Measurements from ENCODE around the gene ALG1.
"Not testable (repeated sequence)": the region's sequence is repeated elsewhere in the genome, so short reads cannot be mapped to it uniquely, and the experiment has no call there.

ALG1 gene

DNA sequence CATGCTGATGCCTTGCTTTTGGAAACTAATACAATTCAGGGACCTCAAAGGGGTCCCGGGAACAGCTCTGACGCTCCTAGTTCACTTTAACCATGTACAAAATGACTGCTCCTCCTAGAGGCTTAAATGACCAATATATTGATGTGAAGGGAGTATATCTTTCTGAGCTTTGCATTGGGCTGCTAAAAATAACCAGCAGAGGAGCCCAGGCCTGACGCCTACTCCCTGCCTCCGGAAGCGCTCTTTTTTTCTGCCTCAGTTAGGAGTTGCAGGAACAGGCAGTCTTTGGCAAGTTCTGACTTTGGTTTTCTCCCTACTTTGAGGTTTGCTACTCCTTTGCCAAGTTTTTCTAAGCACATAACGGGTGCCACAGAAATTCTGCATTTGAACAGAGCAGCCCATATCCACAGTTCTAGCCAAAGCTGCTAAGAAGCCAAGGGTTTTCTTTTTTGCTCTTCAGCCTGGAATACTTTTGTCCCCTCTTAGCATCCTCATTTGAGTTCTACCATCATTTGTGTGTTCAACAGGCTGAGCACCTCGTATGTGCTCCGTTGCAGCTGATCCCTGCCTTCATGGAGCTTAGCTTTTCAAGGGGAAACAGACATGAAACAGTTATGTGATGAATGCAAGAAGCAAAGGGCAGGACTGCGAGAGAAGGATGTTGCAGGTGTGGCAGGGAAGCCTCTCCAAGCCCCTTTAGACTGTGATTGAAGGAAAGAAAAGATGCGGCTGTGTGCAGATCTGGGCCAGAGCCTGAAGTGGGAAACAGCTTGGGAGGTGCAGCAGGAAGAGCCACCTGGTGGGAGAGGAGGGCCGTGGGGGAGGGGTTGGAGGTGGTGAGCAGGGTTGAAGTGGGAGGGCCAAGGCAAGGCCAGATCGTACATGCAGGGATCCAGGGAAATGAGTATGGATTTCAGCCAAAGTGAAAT is 35.2 kb upstream of the ALG1 start:
- H3K9me3 Mint-ChIP-seq, result no peaks in the 10 kb centered on the region
- peaks cover 22% of the 10 kb centered on the region for H3K4me1 Mint-ChIP-seq (ENCODE audit: low read depth)
- no peak overlapping the region for H3K4me3 Mint-ChIP-seq
- no peaks in the 10 kb centered on the region for H3K27me3 Mint-ChIP-seq
- H3K36me3 Mint-ChIP-seq (ENCODE audit: low read depth), result no peaks in the 10 kb centered on the region
- no peak overlapping the region for H3K27ac Mint-ChIP-seq
- no peak for DNase-seq

DNA sequence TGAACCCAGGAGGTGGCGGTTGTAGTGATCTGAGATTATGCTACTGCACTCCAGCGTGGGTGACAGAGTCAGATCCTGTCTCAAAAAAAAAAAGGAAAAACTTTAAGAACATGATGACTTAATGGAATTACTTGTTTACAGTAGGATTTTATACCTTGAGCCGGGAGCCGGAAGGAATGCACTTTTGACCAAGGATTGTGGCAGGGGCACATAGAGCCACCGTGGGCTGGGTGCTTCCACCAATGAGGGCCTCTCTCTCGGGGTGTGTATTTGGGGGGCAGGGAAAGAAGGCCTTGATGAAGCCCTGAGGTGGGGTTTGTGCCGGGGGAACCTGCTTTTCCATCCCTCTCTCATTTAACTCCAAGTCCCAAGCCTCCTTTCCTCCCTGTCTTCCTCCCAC is 31.2 kb upstream of the ALG1 start:
- no peaks in the 10 kb centered on the region for H3K9me3 Mint-ChIP-seq
- H3K36me3 Mint-ChIP-seq (ENCODE audit: low read depth), result no peaks in the 10 kb centered on the region
- no peak for DNase-seq
- H3K27ac Mint-ChIP-seq, result no peak overlapping the region
- H3K4me1 Mint-ChIP-seq (ENCODE audit: low read depth), result no peaks in the 10 kb centered on the region
- no peak overlapping the region for H3K4me3 Mint-ChIP-seq
- H3K27me3 Mint-ChIP-seq, result no peaks in the 10 kb centered on the region

DNA sequence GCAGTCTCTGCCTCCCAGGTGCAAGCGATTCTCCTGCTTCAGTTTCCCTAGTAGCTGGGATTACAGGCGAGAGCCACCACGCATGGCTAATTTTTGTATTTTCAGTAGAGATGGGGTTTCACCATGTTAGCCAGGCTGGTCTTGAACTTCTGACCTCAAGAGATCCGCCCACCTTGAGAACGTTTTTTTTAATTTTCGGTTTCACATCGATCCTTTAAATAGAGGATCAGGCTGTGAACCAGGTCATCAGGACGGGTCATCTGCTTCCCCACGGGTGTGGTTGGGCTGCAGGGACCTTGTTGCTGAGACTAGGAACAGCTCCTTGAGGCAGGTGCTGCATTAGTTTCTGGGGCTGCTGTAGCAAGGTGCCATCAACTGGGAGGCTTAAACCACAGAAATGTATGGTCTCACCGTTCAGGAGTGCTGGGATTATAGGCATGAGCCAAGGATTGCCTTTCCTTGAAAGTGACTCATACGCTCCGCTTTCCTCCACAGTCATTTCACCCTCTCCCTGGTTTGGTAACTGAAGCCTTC is 30.0 kb upstream of the ALG1 start:
- H3K4me1 Mint-ChIP-seq (ENCODE audit: low read depth), result no peaks in the 10 kb centered on the region
- no peak for DNase-seq
- no peaks in the 10 kb centered on the region for H3K27me3 Mint-ChIP-seq
- H3K9me3 Mint-ChIP-seq, result no peaks in the 10 kb centered on the region
- H3K27ac Mint-ChIP-seq, result no peak overlapping the region
- no peak overlapping the region for H3K4me3 Mint-ChIP-seq
- no peaks in the 10 kb centered on the region for H3K36me3 Mint-ChIP-seq (ENCODE audit: low read depth)

DNA sequence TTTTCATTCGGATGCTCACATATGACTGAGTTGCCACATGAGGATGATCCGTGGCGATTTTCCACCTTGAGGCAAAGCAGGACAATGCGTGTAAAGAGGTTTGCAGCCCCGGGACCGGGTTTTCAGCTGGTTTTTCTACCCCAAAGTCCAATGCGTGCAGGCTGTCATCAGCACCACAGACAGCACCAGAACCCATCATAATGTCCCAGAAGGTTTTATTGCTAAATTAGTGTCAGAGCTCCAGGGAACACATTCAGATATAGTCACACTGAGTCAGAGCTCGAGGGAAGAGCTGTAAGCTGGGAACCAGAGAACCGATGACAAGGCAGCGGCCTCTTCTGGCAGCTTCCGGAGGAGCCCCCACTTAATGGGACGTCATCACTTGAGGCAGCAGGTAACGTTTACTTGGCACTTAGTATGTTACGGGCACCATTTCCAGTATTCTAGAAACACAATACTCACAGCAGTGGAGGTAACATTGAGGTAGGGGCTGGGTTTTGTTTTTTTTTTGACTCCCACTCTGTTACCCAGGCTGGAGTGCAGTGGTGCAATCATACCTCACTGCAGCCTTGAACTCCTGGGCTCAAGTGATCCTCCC is 29.0 kb upstream of the ALG1 start:
- Mint-ChIP-seq H3K4me3 (no peak overlapping the region), H3K27ac (no peak overlapping the region), H3K27me3 (no peaks in the 10 kb centered on the region), H3K9me3 (no peaks in the 10 kb centered on the region), H3K36me3 (ENCODE audit: low read depth) (no peaks in the 10 kb centered on the region), H3K4me1 (ENCODE audit: low read depth) (no peaks in the 10 kb centered on the region)
- no peak for DNase-seq

DNA sequence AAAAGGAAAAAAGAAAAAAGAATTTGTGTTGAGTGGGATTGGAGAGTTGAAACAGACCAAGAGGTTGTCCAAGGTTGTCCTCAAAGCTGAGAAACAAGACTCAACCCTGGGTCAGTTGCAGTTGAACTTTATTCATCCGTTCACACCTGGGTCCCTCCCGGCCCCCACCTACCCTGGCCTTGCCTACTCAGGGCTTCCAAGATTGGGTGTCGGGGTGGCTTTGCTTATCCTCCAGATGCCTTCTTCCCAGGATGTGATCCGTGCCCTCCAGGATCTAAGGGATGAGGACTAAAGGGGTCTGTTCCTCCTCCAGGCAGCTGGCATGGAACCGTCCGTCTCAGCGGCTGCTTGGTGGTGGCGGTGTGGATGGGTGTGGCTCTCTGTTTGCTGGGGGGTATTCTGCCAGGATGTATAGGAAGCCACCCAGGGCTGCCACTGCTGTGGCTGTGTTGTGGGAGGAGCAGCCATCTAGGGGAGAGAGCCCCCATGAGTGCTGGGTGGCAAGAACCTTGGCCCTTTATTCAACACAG is 27.6 kb upstream of the ALG1 start:
- no peaks in the 10 kb centered on the region for H3K36me3 Mint-ChIP-seq (ENCODE audit: low read depth)
- no peak overlapping the region for H3K4me3 Mint-ChIP-seq
- H3K27ac Mint-ChIP-seq, result no peak overlapping the region
- no peaks in the 10 kb centered on the region for H3K27me3 Mint-ChIP-seq
- no peak for DNase-seq
- no peaks in the 10 kb centered on the region for H3K9me3 Mint-ChIP-seq
- no peaks in the 10 kb centered on the region for H3K4me1 Mint-ChIP-seq (ENCODE audit: low read depth)

DNA sequence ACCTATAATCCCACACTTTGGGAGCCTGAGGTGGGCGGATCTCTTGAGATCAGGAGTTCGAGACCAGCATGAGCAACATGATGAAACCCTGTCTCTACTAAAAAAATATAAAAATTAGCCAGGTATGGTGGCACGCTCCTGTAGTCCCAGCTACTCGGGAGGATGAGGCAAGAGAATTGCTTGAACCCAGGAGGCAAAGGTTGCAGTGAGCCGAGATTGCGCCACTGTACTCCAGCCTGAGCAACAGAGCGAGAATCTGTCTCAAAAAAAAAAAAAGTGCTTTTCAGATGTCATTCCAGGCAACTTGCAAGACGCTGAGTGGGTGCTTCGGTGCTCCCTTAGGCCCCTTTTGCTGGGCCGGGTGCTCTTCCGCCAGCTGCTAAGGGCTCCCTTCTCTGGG is 27.1 kb upstream of the ALG1 start:
- H3K36me3 Mint-ChIP-seq (ENCODE audit: low read depth); H3K27me3 Mint-ChIP-seq; H3K4me1 Mint-ChIP-seq (ENCODE audit: low read depth); DNase-seq; H3K4me3 Mint-ChIP-seq; H3K27ac Mint-ChIP-seq; H3K9me3 Mint-ChIP-seq: not testable (repeated sequence)

DNA sequence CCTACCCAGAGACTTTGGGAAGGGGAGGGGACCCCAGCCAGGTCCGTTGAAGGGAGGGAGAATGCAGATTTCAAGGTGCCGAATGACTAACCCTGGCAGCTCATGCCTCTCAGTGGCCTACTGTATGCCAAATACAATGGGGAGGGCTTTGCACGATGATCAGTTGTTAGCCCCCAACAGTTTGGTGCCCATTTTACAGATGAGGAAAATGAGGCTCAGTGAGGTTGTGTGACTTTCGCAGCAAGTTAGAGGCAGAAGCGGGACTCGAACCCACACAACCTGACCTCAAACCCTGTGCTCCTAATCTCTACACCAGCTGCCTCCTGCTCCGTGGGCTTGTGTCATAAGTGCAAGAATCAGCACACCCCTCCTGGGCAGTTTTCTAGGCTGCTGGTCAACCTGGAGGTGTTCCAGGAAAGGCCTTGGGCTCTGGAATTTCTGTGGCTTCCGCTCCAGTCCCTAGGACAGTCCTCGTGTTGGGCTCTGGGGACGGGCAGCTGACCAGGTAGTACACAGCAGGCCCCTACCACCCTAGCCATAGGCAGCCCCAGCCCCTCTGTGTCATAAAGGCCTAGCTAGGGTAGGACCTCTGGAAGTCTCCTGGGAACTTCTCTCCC is 26.0 kb upstream of the ALG1 start:
- no peaks in the 10 kb centered on the region for H3K36me3 Mint-ChIP-seq (ENCODE audit: low read depth)
- H3K27ac Mint-ChIP-seq, result no peak overlapping the region
- H3K27me3 Mint-ChIP-seq, result no peaks in the 10 kb centered on the region
- no peak for DNase-seq
- no peaks in the 10 kb centered on the region for H3K4me1 Mint-ChIP-seq (ENCODE audit: low read depth)
- no peak overlapping the region for H3K4me3 Mint-ChIP-seq
- peaks cover 6% of the 10 kb centered on the region for H3K9me3 Mint-ChIP-seq

DNA sequence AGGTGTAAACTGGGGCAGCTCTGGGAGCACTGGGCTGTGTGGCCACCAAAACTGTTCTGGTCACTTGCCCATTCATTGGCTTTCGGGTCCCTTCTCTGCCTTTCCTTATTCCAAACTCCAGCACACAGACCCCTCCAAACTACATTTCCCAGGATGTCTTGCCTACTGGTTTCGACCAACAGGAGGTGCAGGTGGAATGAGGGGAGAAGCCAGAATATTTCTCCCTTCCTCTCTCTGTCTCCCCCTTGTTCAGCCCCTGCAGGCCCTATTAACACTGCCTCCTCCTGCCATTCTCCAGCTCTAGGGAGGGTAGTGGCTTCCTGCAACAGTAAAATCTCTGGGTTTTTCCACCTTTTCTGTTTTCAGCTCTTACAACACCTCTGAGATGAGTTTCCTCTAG is 24.7 kb upstream of the ALG1 start:
- H3K27me3 Mint-ChIP-seq, result no peaks in the 10 kb centered on the region
- no peak overlapping the region for H3K27ac Mint-ChIP-seq
- H3K4me3 Mint-ChIP-seq, result no peak overlapping the region
- no peaks in the 10 kb centered on the region for H3K36me3 Mint-ChIP-seq (ENCODE audit: low read depth)
- H3K4me1 Mint-ChIP-seq (ENCODE audit: low read depth), result no peaks in the 10 kb centered on the region
- DNase-seq, result no peak
- peaks cover 7% of the 10 kb centered on the region for H3K9me3 Mint-ChIP-seq

DNA sequence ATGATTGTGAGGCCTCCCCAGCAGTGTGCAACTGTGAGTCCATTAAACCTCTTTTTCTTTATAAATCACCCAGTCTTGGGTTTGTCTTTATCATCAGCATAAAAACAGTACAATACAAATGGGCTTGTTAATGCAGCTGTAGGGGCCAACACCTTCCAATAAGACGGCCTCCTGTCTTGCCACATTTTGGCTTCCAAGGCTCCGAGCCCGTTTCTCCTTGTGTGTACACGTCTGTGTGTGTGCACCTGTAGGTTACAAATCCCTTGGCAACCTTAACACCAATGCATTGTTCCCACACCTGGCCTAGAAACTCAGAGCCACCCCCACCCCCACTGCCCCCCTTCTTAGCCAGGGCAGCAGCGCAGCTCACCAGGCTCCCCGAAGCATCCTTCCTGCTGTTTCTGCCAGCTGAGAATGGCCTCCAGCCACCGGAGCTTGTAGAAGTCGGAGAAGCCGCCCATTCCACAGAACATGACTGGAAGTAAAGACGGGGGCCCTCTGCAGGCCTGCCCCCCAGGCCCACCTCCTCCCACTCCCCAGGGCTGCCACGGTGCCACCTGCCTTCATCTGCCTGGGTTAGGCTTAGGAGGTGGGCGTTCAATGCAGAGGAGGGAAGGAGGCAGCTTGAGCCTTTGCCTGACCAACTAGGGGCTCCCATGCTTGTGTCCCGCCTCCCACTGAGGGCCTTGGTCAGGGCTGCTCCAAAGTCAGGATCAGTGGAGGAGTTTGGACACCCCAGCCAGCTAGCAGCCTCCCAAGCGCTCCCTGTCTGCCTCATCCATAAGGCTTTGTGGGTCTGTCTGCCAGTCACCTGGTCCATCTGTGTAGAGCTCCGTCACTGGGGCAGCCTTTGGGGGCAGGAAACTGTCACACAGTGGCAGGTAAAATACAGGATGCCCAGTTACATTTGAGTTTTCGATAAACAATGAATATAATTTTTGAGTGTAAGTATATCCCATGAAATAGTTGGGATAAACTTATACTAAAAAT is 16.5 kb upstream of the ALG1 start:
- Mint-ChIP-seq H3K27ac (no peak overlapping the region), H3K9me3 (peaks cover 5% of the 10 kb centered on the region), H3K4me3 (no peak overlapping the region), H3K27me3 (no peaks in the 10 kb centered on the region), H3K4me1 (ENCODE audit: low read depth) (no peaks in the 10 kb centered on the region), H3K36me3 (ENCODE audit: low read depth) (no peaks in the 10 kb centered on the region)
- no peak for DNase-seq

DNA sequence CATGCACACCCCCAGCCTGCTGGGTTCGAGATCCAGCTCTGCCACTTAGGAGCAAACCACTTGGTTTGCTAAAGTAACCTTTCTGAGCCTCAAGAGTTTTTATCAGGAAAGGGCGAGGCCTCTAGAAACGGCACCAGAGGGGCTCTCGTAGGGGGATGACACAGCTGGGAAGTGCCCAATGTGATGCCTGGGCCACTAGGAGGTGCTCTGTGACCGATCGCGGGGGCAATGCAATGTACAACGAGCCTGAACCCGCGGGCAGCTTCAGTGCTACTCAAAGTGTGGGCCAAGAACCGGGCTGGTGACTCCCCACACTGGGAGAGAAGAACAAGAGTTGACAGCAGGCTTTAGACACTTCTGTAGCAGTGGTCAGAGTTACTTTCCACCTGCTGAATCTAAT is 15.3 kb upstream of the ALG1 start:
- H3K27ac Mint-ChIP-seq, result no peak overlapping the region
- no peaks in the 10 kb centered on the region for H3K4me1 Mint-ChIP-seq (ENCODE audit: low read depth)
- no peaks in the 10 kb centered on the region for H3K36me3 Mint-ChIP-seq (ENCODE audit: low read depth)
- no peaks in the 10 kb centered on the region for H3K9me3 Mint-ChIP-seq
- peak; percentile 55 for DNase-seq
- H3K4me3 Mint-ChIP-seq, result no peak overlapping the region
- H3K27me3 Mint-ChIP-seq, result no peaks in the 10 kb centered on the region

DNA sequence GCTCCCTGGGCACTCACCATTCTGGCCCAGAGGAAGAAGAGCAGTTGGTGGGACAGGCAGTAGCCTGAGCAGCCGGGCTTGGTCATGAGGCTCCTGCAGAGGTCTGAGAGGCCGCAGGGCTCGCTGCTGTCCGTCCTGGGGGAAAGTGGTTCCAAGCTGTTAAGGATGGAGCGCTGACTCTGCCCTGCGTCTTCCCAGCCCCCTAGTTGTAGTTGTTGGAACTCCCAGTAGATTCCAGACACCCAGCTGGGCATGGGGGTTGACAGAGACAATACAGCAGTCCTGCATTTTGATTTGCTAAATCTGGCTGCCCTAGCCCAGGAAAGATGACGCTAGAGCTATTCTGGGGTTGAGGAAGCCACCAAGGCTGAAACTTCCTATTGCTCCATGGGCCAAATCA is 13.2 kb upstream of the ALG1 start:
- H3K27me3 Mint-ChIP-seq, result no peaks in the 10 kb centered on the region
- H3K4me3 Mint-ChIP-seq, result no peak overlapping the region

DNA sequence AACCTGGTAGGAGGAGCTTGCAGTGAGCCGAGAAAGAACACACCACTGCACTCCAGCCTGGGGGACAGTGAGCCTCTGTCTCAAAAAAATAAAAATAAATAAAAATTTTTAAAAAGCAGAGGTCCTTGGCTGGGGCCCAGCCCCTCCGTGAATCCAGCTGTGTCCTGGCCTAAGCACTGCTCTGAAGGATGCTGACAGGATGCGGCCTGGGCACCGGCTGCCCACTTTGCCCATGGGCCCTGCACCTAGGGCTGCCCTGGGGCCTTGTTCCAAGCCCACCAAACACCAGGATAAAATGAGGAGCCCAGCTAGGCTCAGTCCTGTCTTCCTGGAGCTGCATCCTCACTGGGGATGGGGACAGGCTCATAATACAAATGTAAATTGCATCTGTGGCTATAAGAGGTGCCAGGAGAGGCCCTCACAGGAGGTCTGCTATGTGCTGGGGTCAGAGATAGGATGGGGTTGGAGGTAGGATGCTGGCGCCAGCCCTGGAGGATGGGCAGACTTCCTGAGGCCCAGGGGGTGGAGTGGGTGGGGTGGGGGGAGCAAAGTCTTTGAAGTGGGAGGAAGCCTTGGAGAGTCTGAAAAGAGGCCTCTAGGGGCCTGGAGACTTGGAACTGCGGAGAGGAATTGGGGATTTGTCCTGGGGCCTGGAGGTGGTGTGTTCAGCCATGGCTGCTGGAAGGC is 12.1 kb upstream of the ALG1 start:
- Mint-ChIP-seq H3K4me3 (no peak overlapping the region), H3K4me1 (ENCODE audit: low read depth) (no peaks in the 10 kb centered on the region), H3K27me3 (no peaks in the 10 kb centered on the region), H3K27ac (no peak overlapping the region), H3K36me3 (ENCODE audit: low read depth) (no peaks in the 10 kb centered on the region), H3K9me3 (no peaks in the 10 kb centered on the region)
- no peak for DNase-seq

More for the DNA sequence above, 13.2 kb upstream of the ALG1 start:
- no peak overlapping the region for H3K27ac Mint-ChIP-seq
- no peaks in the 10 kb centered on the region for H3K36me3 Mint-ChIP-seq (ENCODE audit: low read depth)
- no peaks in the 10 kb centered on the region for H3K9me3 Mint-ChIP-seq
- H3K4me1 Mint-ChIP-seq (ENCODE audit: low read depth), result no peaks in the 10 kb centered on the region
- no peak for DNase-seq

DNA sequence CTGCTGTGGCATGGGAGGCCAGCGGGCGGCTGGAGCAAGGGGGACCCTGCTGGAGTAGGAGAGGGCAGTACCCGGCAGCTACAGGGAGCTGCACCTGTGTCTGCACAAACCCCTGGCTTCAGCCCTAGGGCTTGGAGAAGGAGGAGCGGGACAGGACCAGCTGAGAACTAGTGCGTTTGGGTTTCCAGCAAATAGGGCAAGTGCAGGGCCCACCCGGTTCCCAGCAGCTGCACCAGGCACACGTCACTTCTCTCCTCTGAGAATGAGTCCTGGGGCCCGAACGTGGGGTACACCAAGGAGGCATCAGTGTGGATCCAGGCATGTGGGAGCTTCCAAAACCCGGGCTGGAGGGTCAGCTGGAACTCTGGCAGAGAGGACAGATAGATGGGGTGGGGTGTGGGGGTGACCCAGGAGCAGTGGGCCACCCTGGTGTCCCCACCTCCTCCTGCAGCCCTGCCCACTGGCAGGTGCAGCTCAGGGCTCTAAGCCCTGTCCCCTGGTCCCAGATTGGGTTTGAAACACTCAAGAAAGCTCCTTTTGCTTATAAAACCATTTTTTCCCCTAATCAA is 11.5 kb upstream of the ALG1 start:
- no peak overlapping the region for H3K27ac Mint-ChIP-seq
- no peaks in the 10 kb centered on the region for H3K36me3 Mint-ChIP-seq (ENCODE audit: low read depth)
- no peak for DNase-seq
- H3K27me3 Mint-ChIP-seq, result no peaks in the 10 kb centered on the region
- H3K4me3 Mint-ChIP-seq, result no peak overlapping the region
- no peaks in the 10 kb centered on the region for H3K9me3 Mint-ChIP-seq
- H3K4me1 Mint-ChIP-seq (ENCODE audit: low read depth), result no peaks in the 10 kb centered on the region
